KMS-11 (cell line): Measurements from ENCODE around the gene PTPRU.

Experiments used
- H2AFZ ChIP-seq: fragments of 200-600 bp; sonication (generic); 2 replicates; pipeline ENCODE4 v1.6.1; 2016; ENCODE audit warnings: antibody characterized with exemption, mixed run types, low read depth
- H3K27ac ChIP-seq: fragments of 200-600 bp; sonication (generic); 2 replicates; pipeline ENCODE4 v1.6.1; 2016; ENCODE audit warnings: mild to moderate bottlenecking, mixed run types
- H3K27me3 ChIP-seq: fragments of 200-600 bp; sonication (generic); 2 replicates; pipeline ENCODE4 v1.6.1; 2017; ENCODE audit warnings: mild to moderate bottlenecking, low read depth, mixed run types, moderate library complexity; ENCODE audit not compliant: insufficient read depth
- H3K36me3 ChIP-seq: fragments of 200-600 bp; sonication (generic); 2 replicates; pipeline ENCODE4 v1.6.1; 2017; ENCODE audit warnings: mild to moderate bottlenecking, mixed run types; ENCODE audit not compliant: insufficient read depth
- H3K4me1 ChIP-seq: fragments of 200-600 bp; sonication (generic); 2 replicates; pipeline ENCODE4 v1.6.1; 2016; ENCODE audit warnings: mild to moderate bottlenecking, low read depth, mixed run types; ENCODE audit not compliant: poor library complexity, severe bottlenecking
- H3K4me2 ChIP-seq: fragments of 200-600 bp; sonication (generic); 2 replicates; pipeline ENCODE4 v1.7.0; 2016; ENCODE audit warnings: mild to moderate bottlenecking, mixed run types
- H3K4me3 ChIP-seq: fragments of 200-600 bp; sonication (generic); IDR thresholded peaks from 2 replicates; pipeline ENCODE4 v1.6.1; 2017; ENCODE audit warnings: low read depth, low read length, mixed read lengths; ENCODE audit not compliant: insufficient read depth
- H3K79me2 ChIP-seq: fragments of 200-600 bp; sonication (generic); 2 replicates; pipeline ENCODE4 v1.6.1; 2016; ENCODE audit warnings: low read depth, mixed run types; ENCODE audit not compliant: insufficient read depth
- H3K9ac ChIP-seq: fragments of 200-600 bp; sonication (generic); 2 replicates; pipeline ENCODE4 v1.6.1; 2016; ENCODE audit warnings: mild to moderate bottlenecking, mixed run types
- H4K20me1 ChIP-seq: fragments of 200-600 bp; sonication (generic); 2 replicates; pipeline ENCODE4 v1.6.1; 2016; ENCODE audit warnings: mild to moderate bottlenecking, mixed run types; ENCODE audit not compliant: insufficient read depth
- TF ChIP-seq, protein P1 (sequence below): fragments of 200-600 bp; sonication (generic); conservative IDR thresholded peaks from 2 replicates; pipeline ENCODE4 v1.6.1; 2017; ENCODE audit warnings: low read depth, mild to moderate bottlenecking, antibody characterized with exemption, low read length, moderate library complexity, mixed read lengths

PTPRU gene

GRCh38 chr1:29195881-29196291 lies 40.4 kb upstream of the PTPRU start:
- no peak overlapping the region for H3K4me3 ChIP-seq
- H4K20me1 ChIP-seq = no peaks in the 10 kb centered on the region
- H2AFZ ChIP-seq = no peak overlapping the region
- TF ChIP-seq, protein P1, sequence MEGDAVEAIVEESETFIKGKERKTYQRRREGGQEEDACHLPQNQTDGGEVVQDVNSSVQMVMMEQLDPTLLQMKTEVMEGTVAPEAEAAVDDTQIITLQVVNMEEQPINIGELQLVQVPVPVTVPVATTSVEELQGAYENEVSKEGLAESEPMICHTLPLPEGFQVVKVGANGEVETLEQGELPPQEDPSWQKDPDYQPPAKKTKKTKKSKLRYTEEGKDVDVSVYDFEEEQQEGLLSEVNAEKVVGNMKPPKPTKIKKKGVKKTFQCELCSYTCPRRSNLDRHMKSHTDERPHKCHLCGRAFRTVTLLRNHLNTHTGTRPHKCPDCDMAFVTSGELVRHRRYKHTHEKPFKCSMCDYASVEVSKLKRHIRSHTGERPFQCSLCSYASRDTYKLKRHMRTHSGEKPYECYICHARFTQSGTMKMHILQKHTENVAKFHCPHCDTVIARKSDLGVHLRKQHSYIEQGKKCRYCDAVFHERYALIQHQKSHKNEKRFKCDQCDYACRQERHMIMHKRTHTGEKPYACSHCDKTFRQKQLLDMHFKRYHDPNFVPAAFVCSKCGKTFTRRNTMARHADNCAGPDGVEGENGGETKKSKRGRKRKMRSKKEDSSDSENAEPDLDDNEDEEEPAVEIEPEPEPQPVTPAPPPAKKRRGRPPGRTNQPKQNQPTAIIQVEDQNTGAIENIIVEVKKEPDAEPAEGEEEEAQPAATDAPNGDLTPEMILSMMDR = no peak
- H3K27ac ChIP-seq = no peak overlapping the region
- H3K27me3 ChIP-seq = no peaks in the 10 kb centered on the region
- H3K36me3 ChIP-seq = no peaks in the 10 kb centered on the region
- no peaks in the 10 kb centered on the region for H3K79me2 ChIP-seq
- peaks cover 9% of the 10 kb centered on the region for H3K4me1 ChIP-seq
- no peak overlapping the region for H3K9ac ChIP-seq
- H3K4me2 ChIP-seq = no peak overlapping the region

DNA sequence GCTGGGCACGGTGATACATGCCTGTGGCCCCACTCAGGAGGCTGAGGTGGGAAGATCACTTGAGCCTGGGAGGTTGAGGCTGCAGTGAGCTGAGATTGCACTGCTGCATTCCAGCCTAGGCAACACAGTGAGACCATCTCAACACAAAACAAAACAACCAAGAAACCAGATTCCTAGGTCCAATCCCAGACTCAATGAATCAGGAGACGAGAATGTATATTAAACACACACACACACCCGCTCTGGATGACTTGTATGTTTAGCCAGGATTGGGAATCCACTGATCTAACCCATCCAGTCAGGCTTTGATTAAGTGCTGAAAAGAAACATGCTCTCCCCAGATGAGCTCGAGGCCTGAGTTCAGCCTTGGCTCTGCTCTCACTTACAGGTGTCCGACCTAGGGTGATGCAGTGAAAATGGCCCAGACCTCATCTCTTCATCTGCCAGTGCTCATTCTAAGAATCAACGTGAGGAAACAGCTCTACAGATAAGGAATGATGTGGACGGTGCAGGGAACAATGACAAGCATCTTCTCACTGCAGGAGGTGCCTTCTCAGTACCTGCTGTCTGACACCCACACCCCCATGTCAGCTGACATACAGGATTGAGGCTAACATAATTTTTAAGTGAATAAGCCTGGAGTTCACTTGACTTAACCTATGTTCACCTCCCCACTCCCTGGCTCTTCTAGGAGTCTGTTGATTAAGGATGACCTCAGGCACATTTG lies 39.3 kb upstream of the PTPRU start:
- H3K79me2 ChIP-seq = no peaks in the 10 kb centered on the region
- TF ChIP-seq, protein P1 = no peak
- H3K4me3 ChIP-seq = no peak overlapping the region
- no peak overlapping the region for H3K9ac ChIP-seq
- H3K4me2 ChIP-seq = no peak overlapping the region
- no peaks in the 10 kb centered on the region for H3K36me3 ChIP-seq
- H3K4me1 ChIP-seq = peaks cover 11% of the 10 kb centered on the region
- no peak overlapping the region for H3K27ac ChIP-seq
- no peak overlapping the region for H2AFZ ChIP-seq
- H4K20me1 ChIP-seq = no peaks in the 10 kb centered on the region
- H3K27me3 ChIP-seq = no peaks in the 10 kb centered on the region

DNA sequence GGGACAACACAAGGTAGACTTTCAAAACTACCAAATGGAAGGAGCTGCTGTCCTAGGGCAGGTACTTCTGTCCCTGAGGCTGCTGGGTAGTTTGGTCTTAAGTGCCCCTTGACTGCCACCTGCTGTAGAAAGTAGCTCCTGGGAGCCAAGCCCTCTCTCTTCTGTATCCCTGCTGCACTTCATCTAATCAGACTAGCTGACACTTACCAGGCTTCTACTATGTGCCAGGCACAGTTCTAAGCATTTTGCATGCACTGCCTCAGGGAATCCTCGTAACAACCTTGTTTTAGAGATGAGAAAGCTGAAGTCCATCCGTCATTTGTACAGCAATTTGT lies 38.8 kb upstream of the PTPRU start:
- Histone ChIP-seq H3K36me3 (no peaks in the 10 kb centered on the region), H3K27me3 (no peaks in the 10 kb centered on the region), H2AFZ (no peak overlapping the region), H4K20me1 (no peaks in the 10 kb centered on the region), H3K9ac (no peak overlapping the region), H3K4me1 (peaks cover 17% of the 10 kb centered on the region), H3K4me2 (no peak overlapping the region), H3K4me3 (no peak overlapping the region), H3K79me2 (no peaks in the 10 kb centered on the region), H3K27ac (no peak overlapping the region)
- TF ChIP-seq, protein P1 = peak; percentile 42

DNA sequence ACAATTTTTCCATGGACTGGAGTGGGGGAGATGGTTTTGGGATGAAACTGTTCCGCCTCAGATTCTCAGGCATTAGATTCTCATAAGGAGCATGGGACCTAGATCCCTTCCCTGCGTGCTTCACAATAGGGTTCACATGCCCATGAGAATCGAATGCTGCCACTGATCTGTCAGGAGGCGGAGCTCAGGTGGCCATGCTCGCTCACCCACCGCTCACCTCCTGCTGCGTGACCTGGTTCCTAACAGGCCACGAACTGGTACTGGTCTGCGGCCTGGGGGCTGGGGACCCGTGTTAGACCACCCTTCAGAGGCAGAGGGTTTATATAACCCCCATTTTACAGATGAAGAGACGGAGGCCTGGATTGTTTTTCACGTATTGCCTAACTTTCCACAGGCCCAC lies 38.3 kb upstream of the PTPRU start:
- no peak overlapping the region for H3K4me2 ChIP-seq
- H3K27me3 ChIP-seq = no peaks in the 10 kb centered on the region
- H3K79me2 ChIP-seq = no peaks in the 10 kb centered on the region
- peaks cover 21% of the 10 kb centered on the region for H3K4me1 ChIP-seq
- H4K20me1 ChIP-seq = no peaks in the 10 kb centered on the region
- H3K36me3 ChIP-seq = no peaks in the 10 kb centered on the region
- TF ChIP-seq, protein P1 = no peak
- H3K27ac ChIP-seq = no peak overlapping the region
- H2AFZ ChIP-seq = no peak overlapping the region
- H3K4me3 ChIP-seq = no peak overlapping the region
- H3K9ac ChIP-seq = no peak overlapping the region
